Measurements from ENCODE around the gene FBXL17. TPM values are rescaled to one million over a fixed set of nuclear protein-coding genes. Genes with fewer than 3 reads are reported as not detected.

Gene FBXL17
- total RNA-seq, 1 experiment from 2014 or later = 5.3 TPM

- no peak overlapping the region for H3K9ac ChIP-seq (ENCODE audit: extremely low read depth, insufficient read length, low read length)
- no peak overlapping the region for H3K4me3 Mint-ChIP-seq
- no peak overlapping the region for H3T11ph ChIP-seq (ENCODE audit: low read length)
- no peaks in the 10 kb centered on the region for H3K9me3 ChIP-seq (ENCODE audit: control insufficient read depth, low read depth, low read length)
- 0 out of 7 replicates have a peak overlapping the region, but pooled peaks of 1 of the 3 experiments have one; percentile 23 for H3K27ac Mint-ChIP-seq
- no peaks in the 10 kb centered on the region for H4K20me1 ChIP-seq (ENCODE audit: control insufficient read depth, insufficient read depth, insufficient read length)
- no CpG with 5 or more reads among the region's 3 CpGs for WGBS (ENCODE audit: extremely low coverage, insufficient read length, low lambda C conversion rate)
- no peak overlapping the region for H3K27ac ChIP-seq (ENCODE audit: insufficient read length, low read depth, low read length)
- H3K9me3 Mint-ChIP-seq = no peaks in the 10 kb centered on the region; a peak in 1 of 5 replicates
- no peak overlapping the region for H4K5ac ChIP-seq (ENCODE audit: insufficient read length, low read depth, low read length)
- H2AFZ ChIP-seq (ENCODE audit: low read length) = no peak overlapping the region
- no peak overlapping the region for H4K91ac ChIP-seq (ENCODE audit: insufficient read length, low read depth, low read length)
- H3K23me2 ChIP-seq (ENCODE audit: insufficient read length, low read depth, low read length, poor library complexity, severe bottlenecking) = no peaks in the 10 kb centered on the region
- no peak overlapping the region for H2AK5ac ChIP-seq (ENCODE audit: insufficient read length, low read length)
- no peak overlapping the region for H2BK12ac ChIP-seq (ENCODE audit: insufficient read length, low read depth, low read length)
- no peak overlapping the region for H4K8ac ChIP-seq (replicated peaks; ENCODE audit: insufficient read length, low read depth, low read length)
- no peaks in the 10 kb centered on the region for H3K27me3 ChIP-seq (ENCODE audit: insufficient read depth, low read length)
- no peak overlapping the region for H2BK20ac ChIP-seq (ENCODE audit: low read depth, low read length, poor library complexity, severe bottlenecking)
- H2BK120ac ChIP-seq (ENCODE audit: low read depth, low read length, poor library complexity, severe bottlenecking) = no peak overlapping the region
- no peaks in the 10 kb centered on the region; a peak in 1 of 7 replicates for H3K36me3 Mint-ChIP-seq (ENCODE audit: insufficient read depth in 1 of 3, low read depth in 3 of 3)
- DNase-seq = no peak
- TF ChIP-seq, protein P1, sequence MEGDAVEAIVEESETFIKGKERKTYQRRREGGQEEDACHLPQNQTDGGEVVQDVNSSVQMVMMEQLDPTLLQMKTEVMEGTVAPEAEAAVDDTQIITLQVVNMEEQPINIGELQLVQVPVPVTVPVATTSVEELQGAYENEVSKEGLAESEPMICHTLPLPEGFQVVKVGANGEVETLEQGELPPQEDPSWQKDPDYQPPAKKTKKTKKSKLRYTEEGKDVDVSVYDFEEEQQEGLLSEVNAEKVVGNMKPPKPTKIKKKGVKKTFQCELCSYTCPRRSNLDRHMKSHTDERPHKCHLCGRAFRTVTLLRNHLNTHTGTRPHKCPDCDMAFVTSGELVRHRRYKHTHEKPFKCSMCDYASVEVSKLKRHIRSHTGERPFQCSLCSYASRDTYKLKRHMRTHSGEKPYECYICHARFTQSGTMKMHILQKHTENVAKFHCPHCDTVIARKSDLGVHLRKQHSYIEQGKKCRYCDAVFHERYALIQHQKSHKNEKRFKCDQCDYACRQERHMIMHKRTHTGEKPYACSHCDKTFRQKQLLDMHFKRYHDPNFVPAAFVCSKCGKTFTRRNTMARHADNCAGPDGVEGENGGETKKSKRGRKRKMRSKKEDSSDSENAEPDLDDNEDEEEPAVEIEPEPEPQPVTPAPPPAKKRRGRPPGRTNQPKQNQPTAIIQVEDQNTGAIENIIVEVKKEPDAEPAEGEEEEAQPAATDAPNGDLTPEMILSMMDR (conservative IDR thresholded peaks at IDR 0.05) = no peak
- peaks cover 4 to 11% of the 10 kb centered on the region in 2 experiments for H3K4me1 Mint-ChIP-seq
- no peak overlapping the region for H3K4me2 ChIP-seq (ENCODE audit: insufficient read depth, insufficient read length, low read length)
- no peak overlapping the region for H3K56ac ChIP-seq (ENCODE audit: insufficient read length, low read depth, low read length)
- H3K4me1 ChIP-seq (ENCODE audit: insufficient read depth, low read length) = no peaks in the 10 kb centered on the region
- H3K79me2 ChIP-seq (ENCODE audit: insufficient read depth, low read length) = no peaks in the 10 kb centered on the region
- H3K4ac ChIP-seq (ENCODE audit: low read depth, low read length) = no peak overlapping the region
- H3K18ac ChIP-seq (ENCODE audit: insufficient read length, low read depth, low read length) = no peak overlapping the region
- no peaks in the 10 kb centered on the region for H3K27me3 Mint-ChIP-seq (ENCODE audit: low read depth)
- H2BK15ac ChIP-seq (ENCODE audit: low read depth, low read length) = no peak overlapping the region
- no peak overlapping the region for H3K23ac ChIP-seq (ENCODE audit: insufficient read length, low read depth, low read length)
- H3K79me1 ChIP-seq (ENCODE audit: insufficient read depth, low read depth, low read length, poor library complexity, severe bottlenecking) = no peaks in the 10 kb centered on the region
- no peak overlapping the region for H3K14ac ChIP-seq (ENCODE audit: insufficient read depth, low read length)
- no peak overlapping the region for H2BK5ac ChIP-seq (ENCODE audit: insufficient read length, low read length)
These were observed 424.8 kb downstream of the FBXL17 start for GRCh38 chr5:107957051-107957450.
